GM12873 (cell line): Measurements from ENCODE around the gene CALCA.
A peak's percentile ranks its signal among the peaks of the same experiment; 100 is the strongest.

ENCODE experiments used
- TF ChIP-seq, protein P1 (sequence below): IDR thresholded peaks from 2 replicates; pipeline ENCODE4 v1.5.1; 2012; ENCODE audit warnings: low read depth, mild to moderate bottlenecking, moderate library complexity, low read length, control low read depth; ENCODE audit not compliant: insufficient read depth; ENCODE audit errors: missing control alignments

The CALCA gene

DNA sequence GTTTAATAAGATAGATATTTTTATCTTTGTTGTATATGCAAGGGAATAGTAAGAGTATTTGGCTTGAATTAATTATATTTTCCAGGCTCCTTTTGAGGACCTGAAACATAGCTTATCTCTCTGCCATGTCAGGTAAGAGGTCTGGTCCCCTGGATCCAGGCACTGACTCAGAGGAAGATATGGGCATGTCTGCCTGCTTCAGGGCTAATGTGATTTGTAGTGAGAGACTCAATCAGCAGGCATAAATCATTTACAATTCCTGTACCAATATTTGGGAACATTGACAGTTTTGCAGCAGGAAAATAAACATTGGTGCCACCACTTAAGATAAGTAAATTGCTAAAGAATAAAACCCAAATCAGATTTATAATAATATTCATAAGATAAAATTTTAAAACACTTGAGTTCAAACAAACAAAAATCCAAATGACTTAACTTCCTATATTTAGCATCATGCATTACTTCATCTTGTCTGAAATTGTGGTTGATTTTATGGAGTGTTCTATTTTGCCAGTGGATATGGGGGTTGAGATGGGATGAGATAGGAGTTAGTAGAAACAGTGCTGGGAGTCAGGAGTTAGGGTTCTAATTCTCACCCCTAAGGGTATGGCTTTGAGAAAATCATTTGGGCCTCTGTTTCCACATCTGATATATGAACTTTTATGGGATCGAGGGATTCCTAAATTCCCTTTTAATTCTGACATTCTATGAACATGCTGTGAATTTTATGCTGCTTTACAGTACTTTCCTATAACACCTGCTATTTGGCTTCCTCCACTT is 5.1 kb upstream of the CALCA start:
- TF ChIP-seq, protein P1, sequence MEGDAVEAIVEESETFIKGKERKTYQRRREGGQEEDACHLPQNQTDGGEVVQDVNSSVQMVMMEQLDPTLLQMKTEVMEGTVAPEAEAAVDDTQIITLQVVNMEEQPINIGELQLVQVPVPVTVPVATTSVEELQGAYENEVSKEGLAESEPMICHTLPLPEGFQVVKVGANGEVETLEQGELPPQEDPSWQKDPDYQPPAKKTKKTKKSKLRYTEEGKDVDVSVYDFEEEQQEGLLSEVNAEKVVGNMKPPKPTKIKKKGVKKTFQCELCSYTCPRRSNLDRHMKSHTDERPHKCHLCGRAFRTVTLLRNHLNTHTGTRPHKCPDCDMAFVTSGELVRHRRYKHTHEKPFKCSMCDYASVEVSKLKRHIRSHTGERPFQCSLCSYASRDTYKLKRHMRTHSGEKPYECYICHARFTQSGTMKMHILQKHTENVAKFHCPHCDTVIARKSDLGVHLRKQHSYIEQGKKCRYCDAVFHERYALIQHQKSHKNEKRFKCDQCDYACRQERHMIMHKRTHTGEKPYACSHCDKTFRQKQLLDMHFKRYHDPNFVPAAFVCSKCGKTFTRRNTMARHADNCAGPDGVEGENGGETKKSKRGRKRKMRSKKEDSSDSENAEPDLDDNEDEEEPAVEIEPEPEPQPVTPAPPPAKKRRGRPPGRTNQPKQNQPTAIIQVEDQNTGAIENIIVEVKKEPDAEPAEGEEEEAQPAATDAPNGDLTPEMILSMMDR: no peak

DNA sequence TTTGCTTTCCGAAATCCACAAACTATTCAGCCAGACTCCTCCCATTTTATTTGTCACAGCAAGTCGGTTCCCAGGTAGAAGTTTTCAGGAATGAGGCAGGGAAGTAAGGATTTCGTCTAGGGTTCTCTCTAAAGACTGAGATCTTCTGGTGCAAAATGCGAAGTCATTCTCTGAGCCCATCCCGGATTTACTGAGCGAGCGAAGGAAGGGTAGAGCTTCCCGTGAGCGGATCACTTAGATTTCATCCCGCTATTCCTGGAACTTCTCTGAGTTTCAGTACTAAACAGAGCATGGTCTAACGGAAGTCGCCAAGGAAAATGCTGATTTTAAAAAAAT is 3.1 kb upstream of the CALCA start:
- TF ChIP-seq, protein P1: no peak

DNA sequence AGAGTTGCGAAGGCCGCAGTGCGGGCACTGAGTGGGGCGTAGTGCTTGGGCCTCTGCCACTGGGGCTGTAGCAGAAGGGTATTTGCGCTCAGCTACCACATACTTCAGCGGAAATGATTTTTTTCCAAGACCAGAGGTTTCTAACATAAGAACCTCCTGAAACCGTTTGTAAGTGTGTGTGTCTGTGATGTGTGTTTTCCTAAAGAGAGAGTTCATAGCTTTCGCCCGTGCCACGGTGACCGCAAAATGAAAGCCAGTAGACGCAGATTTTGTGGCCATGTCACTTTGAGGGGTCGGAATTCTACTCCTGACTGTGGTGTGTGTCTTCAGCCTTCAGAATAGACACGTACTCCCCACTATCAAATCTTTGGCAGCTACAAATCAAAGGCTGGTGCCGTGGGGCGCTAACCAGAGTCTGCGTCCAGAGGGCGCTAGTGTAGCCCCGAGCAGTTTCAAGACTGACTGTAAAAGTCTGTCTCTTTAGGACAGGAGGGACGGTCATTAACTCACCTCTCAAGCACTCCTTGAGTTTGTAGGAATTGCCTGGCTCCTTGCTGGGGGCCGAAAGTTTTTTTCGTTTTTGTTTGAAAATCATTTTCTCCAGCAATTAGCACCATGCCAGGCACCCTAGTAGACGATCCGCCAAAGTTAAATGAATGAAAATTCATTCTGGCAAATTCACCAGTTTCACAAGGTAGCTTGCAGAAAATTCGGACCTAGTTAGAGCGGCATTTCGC is 2.5 kb upstream of the CALCA start:
- TF ChIP-seq, protein P1: peak; percentile 79

DNA sequence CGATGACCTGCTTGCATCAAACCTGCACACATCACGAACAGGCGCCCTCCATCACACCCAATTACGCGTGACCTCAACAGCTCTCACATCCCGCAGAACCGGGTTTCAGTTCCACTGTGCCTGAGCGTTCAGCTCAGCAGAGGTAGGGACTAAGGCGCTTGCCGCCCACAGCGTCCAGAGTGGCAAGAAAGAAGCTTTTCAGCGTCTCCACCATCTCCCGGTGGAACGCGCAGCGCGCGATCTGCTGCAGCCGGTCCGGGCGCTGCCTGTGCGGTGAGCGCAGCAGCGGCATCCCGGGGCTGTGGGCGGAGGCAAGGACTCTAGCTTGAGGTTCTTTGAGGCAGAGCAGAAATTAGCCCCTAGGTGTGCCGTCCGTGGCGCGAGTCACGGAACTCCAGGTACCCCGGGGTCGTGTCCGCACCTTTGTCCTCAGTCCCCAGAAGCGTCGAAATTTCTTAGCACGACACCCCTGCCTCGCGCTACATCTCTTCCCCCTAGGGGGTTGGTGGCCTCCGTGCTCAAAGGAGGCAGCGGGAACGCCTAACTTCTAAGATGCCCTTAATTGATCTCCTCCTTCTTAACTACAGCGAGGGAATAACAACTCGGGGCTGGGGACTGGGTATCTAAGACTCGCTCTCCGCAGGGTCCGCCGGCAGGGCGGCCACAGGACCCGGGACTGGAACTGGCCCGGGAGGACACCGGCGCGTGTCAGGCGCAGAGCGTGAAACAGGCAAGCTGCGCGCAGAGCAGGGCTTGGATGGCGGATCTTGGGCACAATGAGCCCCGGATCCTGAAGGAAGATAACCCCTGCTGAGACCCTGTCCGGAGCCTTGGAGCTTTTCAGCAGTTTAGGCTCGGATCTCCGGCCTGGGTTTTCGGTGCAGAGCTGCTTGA is 1.7 kb upstream of the CALCA start:
- TF ChIP-seq, protein P1: no peak

DNA sequence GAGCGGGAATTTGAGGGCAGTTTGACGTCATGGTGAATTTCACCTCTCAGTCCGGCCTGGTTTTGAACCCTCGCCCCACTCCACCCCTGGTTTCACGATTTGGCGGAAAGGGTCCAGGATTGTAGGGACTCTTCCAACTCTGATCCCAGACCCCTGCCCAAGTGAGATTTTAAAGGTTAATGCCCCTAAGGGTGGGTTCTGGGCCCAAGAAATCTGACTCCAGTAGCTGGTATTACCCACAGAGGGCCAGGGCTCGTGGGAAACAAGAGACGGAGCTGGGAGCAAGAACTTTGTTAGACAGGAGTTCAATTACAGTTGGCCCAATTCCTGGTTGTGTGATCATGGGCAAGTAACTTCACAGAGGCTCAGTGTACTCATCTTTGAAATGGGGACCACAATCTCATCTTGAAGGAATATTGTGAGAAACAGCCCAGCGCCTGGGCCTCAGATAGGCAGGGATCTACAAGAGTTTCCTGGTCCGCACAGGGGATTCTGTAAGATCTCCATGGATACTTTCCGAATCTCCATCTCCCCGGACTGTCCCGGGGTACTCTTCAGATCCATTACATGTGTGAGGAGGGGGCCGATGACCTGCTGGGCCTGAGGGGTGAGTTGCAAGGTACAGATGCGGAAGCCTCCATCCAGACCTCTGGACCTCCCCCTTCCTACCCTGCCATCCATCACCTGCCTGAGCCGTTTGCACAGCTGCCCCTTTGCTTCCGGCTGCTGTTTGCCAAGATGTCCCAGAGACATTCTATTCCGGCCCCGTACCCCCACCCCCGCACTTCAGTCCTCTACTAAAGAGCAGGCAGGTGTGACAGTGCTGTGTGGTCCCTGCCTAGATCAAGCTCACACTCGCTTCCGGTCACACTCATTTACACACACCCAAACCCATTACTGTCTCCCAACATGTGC is 687 bp upstream of the CALCA start:
- TF ChIP-seq, protein P1: no peak

DNA sequence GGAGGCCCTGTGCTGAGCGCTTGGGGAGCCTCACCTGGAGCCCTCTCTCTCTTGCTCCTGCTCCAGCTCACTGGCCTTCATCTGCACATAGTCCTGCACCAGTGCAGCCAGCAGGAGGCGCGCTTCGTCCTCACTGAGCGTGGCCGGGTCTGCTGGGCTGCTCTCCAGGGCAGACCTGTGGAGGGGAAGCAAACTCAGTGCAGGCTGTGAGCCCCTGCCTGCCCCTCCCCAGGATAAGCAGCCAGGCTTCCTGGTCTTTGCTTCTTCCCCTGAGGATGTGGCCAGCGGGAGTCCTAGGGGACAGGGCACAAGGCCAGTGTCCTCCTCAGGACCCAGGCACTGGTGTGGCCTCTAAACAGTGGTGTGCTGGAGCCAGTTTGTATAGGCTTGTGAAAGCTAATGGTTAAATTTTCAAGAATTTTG is 2.2 kb downstream of the CALCA start:
- TF ChIP-seq, protein P1: peak; percentile 75
